ENCODE measurements around the gene SLC1A1. TPM values are rescaled to one million over a fixed set of nuclear protein-coding genes. Genes with fewer than 3 reads are reported as not detected.
"Not testable (repeated sequence)": the region's sequence is repeated elsewhere in the genome, so short reads cannot be mapped to it uniquely, and the experiment has no call there.

SLC1A1 gene
- total RNA-seq, 1 donor from 2014 or later, result not detected

- Mint-ChIP-seq H3K4me3 (no peak overlapping the region), H3K9me3 (no peaks in the 10 kb centered on the region)
- intact Hi-C loops (cut with micrococcal nuclease), result no loop called here
These were observed 50.2 kb downstream of the SLC1A1 start for GRCh38 chr9:4540425-4540824.

GRCh38 chr9:4541281-4541680 is 51.0 kb downstream of the SLC1A1 start:
- Mint-ChIP-seq H3K27ac (no peak overlapping the region), H3K9me3 (no peaks in the 10 kb centered on the region), H3K36me3 (ENCODE audit: low read depth) (no peaks in the 10 kb centered on the region), H3K27me3 (no peaks in the 10 kb centered on the region), H3K4me1 (no peaks in the 10 kb centered on the region), H3K4me3 (no peak overlapping the region)
- intact Hi-C loops (cut with micrococcal nuclease), result no loop called here
- DNase-seq, result no peak

More at GRCh38 chr9:4540425-4540824, 50.2 kb downstream of the SLC1A1 start:
- Mint-ChIP-seq H3K27me3 (no peaks in the 10 kb centered on the region), H3K36me3 (ENCODE audit: low read depth) (no peaks in the 10 kb centered on the region), H3K4me1 (no peaks in the 10 kb centered on the region), H3K27ac (no peak overlapping the region)
- no peak for DNase-seq

- H3K27ac Mint-ChIP-seq, result no peak overlapping the region
- no peaks in the 10 kb centered on the region for H3K36me3 Mint-ChIP-seq (ENCODE audit: low read depth)
- intact Hi-C loops (cut with micrococcal nuclease), result no loop called here
- no peaks in the 10 kb centered on the region for H3K27me3 Mint-ChIP-seq
- no peak overlapping the region for H3K4me3 Mint-ChIP-seq
- DNase-seq, result no peak
- no peaks in the 10 kb centered on the region for H3K9me3 Mint-ChIP-seq
- no peaks in the 10 kb centered on the region for H3K4me1 Mint-ChIP-seq
These were observed 51.6 kb downstream of the SLC1A1 start for GRCh38 chr9:4541856-4542255.

GRCh38 chr9:4544714-4545113 is 54.4 kb downstream of the SLC1A1 start:
- not testable (repeated sequence) for H3K4me1 Mint-ChIP-seq

GRCh38 chr9:4547016-4547415 is 56.7 kb downstream of the SLC1A1 start:
- no peak for DNase-seq
- Mint-ChIP-seq H3K27ac (no peak overlapping the region), H3K9me3 (no peaks in the 10 kb centered on the region), H3K4me3 (no peak overlapping the region), H3K27me3 (no peaks in the 10 kb centered on the region), H3K4me1 (peaks cover 3% of the 10 kb centered on the region), H3K36me3 (ENCODE audit: low read depth) (no peaks in the 10 kb centered on the region)
- intact Hi-C loops (cut with micrococcal nuclease), result no loop called here

More at GRCh38 chr9:4544714-4545113, 54.4 kb downstream of the SLC1A1 start:
- DNase-seq; H3K9me3 Mint-ChIP-seq; H3K27me3 Mint-ChIP-seq; intact Hi-C loops (cut with micrococcal nuclease); H3K27ac Mint-ChIP-seq; H3K4me3 Mint-ChIP-seq; H3K36me3 Mint-ChIP-seq (ENCODE audit: low read depth): not testable (repeated sequence)

GRCh38 chr9:4548811-4549725 is 58.8 kb downstream of the SLC1A1 start:
- H3K4me1 Mint-ChIP-seq, result peaks cover 3% of the 10 kb centered on the region
- no peaks in the 10 kb centered on the region for H3K9me3 Mint-ChIP-seq
- no peak for DNase-seq
- H3K4me3 Mint-ChIP-seq, result no peak overlapping the region
- intact Hi-C loops (cut with micrococcal nuclease), result no loop called here
- H3K36me3 Mint-ChIP-seq (ENCODE audit: low read depth), result no peaks in the 10 kb centered on the region
- H3K27ac Mint-ChIP-seq, result no peak overlapping the region
- H3K27me3 Mint-ChIP-seq, result peaks cover 3% of the 10 kb centered on the region

GRCh38 chr9:4549751-4550295 is 59.6 kb downstream of the SLC1A1 start:
- H3K36me3 Mint-ChIP-seq (ENCODE audit: low read depth), result no peaks in the 10 kb centered on the region
- no peak overlapping the region for H3K27ac Mint-ChIP-seq
- H3K27me3 Mint-ChIP-seq, result peaks cover 3% of the 10 kb centered on the region
- H3K4me3 Mint-ChIP-seq, result no peak overlapping the region
- intact Hi-C loops (cut with micrococcal nuclease), result no loop called here
- peaks cover 3% of the 10 kb centered on the region for H3K4me1 Mint-ChIP-seq
- no peaks in the 10 kb centered on the region for H3K9me3 Mint-ChIP-seq
- no peak for DNase-seq

GRCh38 chr9:4550777-4551484 is 60.7 kb downstream of the SLC1A1 start:
- intact Hi-C loops (cut with micrococcal nuclease), result no loop called here

GRCh38 chr9:4553951-4554381 is 63.7 kb downstream of the SLC1A1 start:
- Mint-ChIP-seq H3K4me3 (no peak overlapping the region), H3K27ac (no peak overlapping the region), H3K4me1 (peaks cover 3% of the 10 kb centered on the region), H3K36me3 (ENCODE audit: low read depth) (no peaks in the 10 kb centered on the region), H3K27me3 (peaks cover 3% of the 10 kb centered on the region), H3K9me3 (no peaks in the 10 kb centered on the region)
- intact Hi-C loops (cut with micrococcal nuclease), result no loop called here
- no peak for DNase-seq

More at GRCh38 chr9:4550777-4551484, 60.7 kb downstream of the SLC1A1 start:
- no peak overlapping the region for H3K27ac Mint-ChIP-seq
- no peak overlapping the region for H3K4me3 Mint-ChIP-seq
- DNase-seq, result peak; percentile 64
- no peaks in the 10 kb centered on the region for H3K36me3 Mint-ChIP-seq (ENCODE audit: low read depth)
- H3K9me3 Mint-ChIP-seq, result no peaks in the 10 kb centered on the region
- peaks cover 3% of the 10 kb centered on the region for H3K4me1 Mint-ChIP-seq
- H3K27me3 Mint-ChIP-seq, result peaks cover 3% of the 10 kb centered on the region

- peaks cover 3% of the 10 kb centered on the region for H3K4me1 Mint-ChIP-seq
- H3K36me3 Mint-ChIP-seq (ENCODE audit: low read depth), result no peaks in the 10 kb centered on the region
- no peak for DNase-seq
- intact Hi-C loops (cut with micrococcal nuclease), result no loop called here
- peaks cover 3% of the 10 kb centered on the region for H3K9me3 Mint-ChIP-seq
- H3K4me3 Mint-ChIP-seq, result no peak overlapping the region
- peaks cover 3% of the 10 kb centered on the region for H3K27me3 Mint-ChIP-seq
- H3K27ac Mint-ChIP-seq, result no peak overlapping the region
These were observed 65.0 kb downstream of the SLC1A1 start for GRCh38 chr9:4555236-4555635.

GRCh38 chr9:4558371-4558998 is 68.2 kb downstream of the SLC1A1 start:
- H3K9me3 Mint-ChIP-seq, result peaks cover 3% of the 10 kb centered on the region
- H3K4me1 Mint-ChIP-seq, result no peaks in the 10 kb centered on the region
- H3K36me3 Mint-ChIP-seq (ENCODE audit: low read depth), result no peaks in the 10 kb centered on the region
- H3K27me3 Mint-ChIP-seq, result no peaks in the 10 kb centered on the region
- H3K4me3 Mint-ChIP-seq, result no peak overlapping the region
- no peak overlapping the region for H3K27ac Mint-ChIP-seq
- DNase-seq, result no peak
- intact Hi-C loops (cut with micrococcal nuclease), result no loop called here

- Mint-ChIP-seq H3K27me3 (no peaks in the 10 kb centered on the region), H3K36me3 (ENCODE audit: low read depth) (no peaks in the 10 kb centered on the region), H3K4me3 (no peak overlapping the region), H3K4me1 (no peaks in the 10 kb centered on the region), H3K9me3 (peaks cover 3% of the 10 kb centered on the region), H3K27ac (no peak overlapping the region)
- DNase-seq, result no peak
- intact Hi-C loops (cut with micrococcal nuclease), result no loop called here
These were observed 69.3 kb downstream of the SLC1A1 start for GRCh38 chr9:4559261-4560182.

GRCh38 chr9:4563105-4563504 is 72.8 kb downstream of the SLC1A1 start:
- Mint-ChIP-seq H3K4me3 (no peak overlapping the region), H3K27ac (no peak overlapping the region)

More at GRCh38 chr9:4563105-4563504, 72.8 kb downstream of the SLC1A1 start:
- Mint-ChIP-seq H3K4me1 (no peaks in the 10 kb centered on the region), H3K36me3 (ENCODE audit: low read depth) (no peaks in the 10 kb centered on the region), H3K27me3 (no peaks in the 10 kb centered on the region), H3K9me3 (peaks cover 3% of the 10 kb centered on the region)
- no peak for DNase-seq
- intact Hi-C loops (cut with micrococcal nuclease), result no loop called here
